HG03354 (cell line): ENCODE measurements around the gene ARHGAP22.
A peak's percentile ranks its signal among the peaks of the same experiment; 100 is the strongest.

ENCODE experiments used
- ATAC-seq: cut with Tn5 transposase; IDR thresholded peaks from one replicate; pipeline ENCODE4 v1.9.1; 2021; ENCODE audit warnings: mild to moderate bottlenecking; ENCODE audit not compliant: unreplicated experiment, poor library complexity, severe bottlenecking

ARHGAP22 gene

GRCh38 chr10:48608976-48609375 is 4.1 kb upstream of the ARHGAP22 start:
- no peak for ATAC-seq

- peak; percentile 79 for ATAC-seq
Observed at GRCh38 chr10:48608279-48608681, 3.4 kb upstream of the ARHGAP22 start.

- ATAC-seq = no peak
Observed at GRCh38 chr10:48607356-48608278, 2.7 kb upstream of the ARHGAP22 start.

GRCh38 chr10:48606530-48607355 is 1.9 kb upstream of the ARHGAP22 start:
- ATAC-seq = no peak

- ATAC-seq = no peak
Observed at GRCh38 chr10:48605786-48606529, 1.1 kb upstream of the ARHGAP22 start.

- ATAC-seq = peak; percentile 13
Observed at GRCh38 chr10:48604039-48604990, 558 bp downstream of the ARHGAP22 start.

- ATAC-seq = no peak
Observed at GRCh38 chr10:48603421-48604038, 1.3 kb downstream of the ARHGAP22 start.

GRCh38 chr10:48602401-48603135 is 2.3 kb downstream of the ARHGAP22 start:
- ATAC-seq = no peak

GRCh38 chr10:48601789-48602188 is 3.1 kb downstream of the ARHGAP22 start:
- ATAC-seq = no peak

GRCh38 chr10:48600645-48601505 is 4.0 kb downstream of the ARHGAP22 start:
- ATAC-seq = no peak

GRCh38 chr10:48599830-48600134 is 5.1 kb downstream of the ARHGAP22 start:
- no peak for ATAC-seq

- ATAC-seq = no peak
Observed at GRCh38 chr10:48598936-48599829, 5.7 kb downstream of the ARHGAP22 start.

- ATAC-seq = no peak
Observed at GRCh38 chr10:48598243-48598935, 6.5 kb downstream of the ARHGAP22 start.

- no peak for ATAC-seq
Observed at GRCh38 chr10:48595539-48595932, 9.3 kb downstream of the ARHGAP22 start.

GRCh38 chr10:48594803-48595538 is 9.9 kb downstream of the ARHGAP22 start:
- no peak for ATAC-seq
